HG02571 (cell line): ENCODE measurements around the gene CSPG4.
"Not testable (repeated sequence)": the region's sequence is repeated elsewhere in the genome, so short reads cannot be mapped to it uniquely, and the experiment has no call there.

Source experiments
- ATAC-seq: cut with Tn5 transposase; IDR thresholded peaks from one replicate; pipeline ENCODE4 v1.9.1; 2021; ENCODE audit warnings: mild to moderate bottlenecking, moderate library complexity; ENCODE audit not compliant: unreplicated experiment

Gene CSPG4

DNA sequence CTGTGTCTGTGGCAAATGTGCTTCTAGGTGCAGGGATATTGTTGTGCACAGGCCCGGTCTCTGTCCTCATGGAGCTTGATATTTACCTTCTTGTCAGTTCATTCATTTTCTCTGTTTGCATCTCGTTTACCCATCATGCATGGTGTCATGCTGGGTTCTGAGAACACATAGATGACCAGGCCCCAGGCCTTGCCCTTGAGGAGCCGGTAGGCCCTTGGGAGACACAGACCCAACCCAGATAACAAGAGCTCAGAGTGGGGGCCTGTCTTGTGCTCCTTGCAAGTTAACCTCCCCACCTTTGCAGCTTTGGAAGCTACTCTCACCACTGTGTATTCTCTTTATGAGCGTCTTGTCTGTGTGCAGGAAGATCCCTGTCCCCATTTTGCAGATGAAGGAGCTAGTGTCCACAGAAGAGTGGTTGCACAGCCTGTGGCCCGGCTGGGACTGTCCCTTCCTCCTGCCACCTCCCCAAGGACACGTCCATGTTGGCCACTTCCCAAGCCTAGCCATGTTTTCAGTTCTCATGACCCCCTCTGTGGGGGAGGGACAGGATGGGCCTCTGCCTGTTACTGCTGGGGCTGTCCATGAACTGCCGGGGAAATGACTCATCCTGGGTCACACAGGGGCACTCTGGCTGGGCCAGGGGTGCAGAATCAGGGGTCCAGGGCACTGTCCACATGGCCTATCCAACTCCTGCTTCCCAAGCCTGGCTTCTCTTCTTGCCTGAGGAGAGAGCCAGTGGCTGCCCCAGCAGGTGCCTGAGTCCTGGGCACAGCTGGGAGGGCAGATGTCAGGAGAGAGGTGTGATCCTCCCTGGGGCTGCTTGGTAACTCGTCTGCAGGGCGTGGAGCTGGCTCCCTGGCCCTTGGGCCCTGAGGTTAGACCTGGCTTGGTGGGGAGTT is 61.5 kb downstream of the CSPG4 start:
- ATAC-seq = no peak

DNA sequence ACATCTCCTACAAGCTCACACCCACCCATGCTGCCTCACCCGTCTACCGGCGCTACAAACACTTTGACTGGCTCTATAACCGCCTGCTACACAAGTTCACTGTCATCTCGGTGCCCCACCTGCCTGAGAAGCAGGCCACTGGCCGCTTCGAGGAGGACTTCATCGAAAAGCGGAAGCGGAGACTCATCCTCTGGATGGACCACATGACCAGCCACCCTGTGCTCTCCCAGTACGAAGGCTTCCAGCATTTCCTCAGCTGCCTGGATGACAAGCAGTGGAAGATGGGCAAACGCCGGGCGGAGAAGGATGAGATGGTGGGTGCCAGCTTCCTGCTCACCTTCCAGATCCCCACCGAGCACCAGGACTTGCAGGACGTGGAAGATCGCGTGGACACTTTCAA is 62.8 kb downstream of the CSPG4 start:
- ATAC-seq = no peak

DNA sequence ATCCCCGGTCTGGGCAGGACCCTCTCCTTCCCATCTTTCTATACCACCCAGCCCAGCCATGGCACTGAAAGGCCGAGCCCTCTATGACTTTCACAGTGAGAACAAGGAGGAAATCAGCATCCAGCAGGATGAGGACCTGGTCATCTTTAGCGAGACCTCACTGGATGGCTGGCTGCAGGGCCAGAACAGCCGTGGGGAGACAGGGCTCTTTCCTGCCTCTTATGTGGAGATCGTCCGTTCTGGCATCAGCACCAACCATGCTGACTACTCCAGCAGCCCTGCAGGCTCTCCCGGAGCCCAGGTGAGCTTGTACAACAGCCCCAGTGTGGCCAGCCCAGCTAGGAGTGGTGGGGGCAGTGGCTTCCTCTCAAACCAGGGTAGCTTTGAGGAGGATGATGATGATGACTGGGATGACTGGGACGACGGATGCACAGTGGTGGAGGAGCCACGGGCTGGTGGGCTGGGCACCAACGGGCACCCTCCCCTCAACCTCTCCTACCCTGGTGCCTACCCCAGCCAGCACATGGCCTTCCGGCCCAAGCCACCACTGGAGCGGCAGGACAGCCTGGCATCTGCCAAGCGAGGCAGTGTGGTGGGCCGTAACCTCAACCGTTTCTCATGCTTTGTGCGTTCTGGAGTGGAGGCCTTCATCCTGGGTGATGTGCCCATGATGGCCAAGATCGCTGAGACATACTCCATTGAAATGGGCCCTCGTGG is 63.4 kb downstream of the CSPG4 start:
- no peak for ATAC-seq

DNA sequence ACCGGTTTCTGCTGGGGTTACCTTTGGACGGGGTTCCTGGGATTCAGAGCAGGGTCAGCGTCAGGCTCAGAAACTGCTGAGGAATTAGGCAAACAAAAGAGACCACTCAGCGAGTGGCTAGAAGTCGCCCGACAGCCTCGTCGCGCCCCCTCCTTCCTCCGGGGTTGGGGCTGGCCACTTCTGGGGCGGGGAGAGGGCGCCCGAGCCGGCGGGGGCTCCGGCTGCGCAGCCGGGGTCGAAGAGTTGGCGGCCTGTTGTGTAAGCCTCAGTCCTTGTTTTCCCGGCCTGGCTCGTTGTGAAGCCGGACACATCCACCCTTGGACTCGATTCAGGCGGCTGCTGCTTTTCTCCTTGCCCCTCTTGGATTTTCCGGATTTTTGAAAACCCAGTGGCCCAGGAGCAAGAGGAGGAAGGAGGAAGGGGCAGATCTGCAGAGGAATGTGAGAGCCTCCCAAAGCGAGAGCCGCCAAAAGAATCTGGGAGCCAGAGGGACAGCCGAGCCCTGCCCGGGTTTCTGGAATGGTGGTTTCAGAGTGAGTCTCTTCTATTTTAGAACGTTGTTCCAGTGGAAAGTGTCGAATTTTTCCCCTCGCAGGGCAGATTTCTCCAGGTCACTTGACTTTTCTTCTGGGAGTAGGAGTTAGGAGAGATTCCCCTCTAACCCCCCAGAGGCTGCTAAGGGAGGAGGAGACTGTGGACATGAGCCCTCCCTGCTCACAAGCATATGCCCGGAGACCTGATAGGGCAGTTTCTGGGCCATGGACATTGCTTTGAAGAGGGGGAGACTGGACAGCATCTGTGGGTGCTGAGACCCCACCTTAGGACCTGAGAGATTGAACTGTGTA is 64.3 kb downstream of the CSPG4 start:
- no peak for ATAC-seq

DNA sequence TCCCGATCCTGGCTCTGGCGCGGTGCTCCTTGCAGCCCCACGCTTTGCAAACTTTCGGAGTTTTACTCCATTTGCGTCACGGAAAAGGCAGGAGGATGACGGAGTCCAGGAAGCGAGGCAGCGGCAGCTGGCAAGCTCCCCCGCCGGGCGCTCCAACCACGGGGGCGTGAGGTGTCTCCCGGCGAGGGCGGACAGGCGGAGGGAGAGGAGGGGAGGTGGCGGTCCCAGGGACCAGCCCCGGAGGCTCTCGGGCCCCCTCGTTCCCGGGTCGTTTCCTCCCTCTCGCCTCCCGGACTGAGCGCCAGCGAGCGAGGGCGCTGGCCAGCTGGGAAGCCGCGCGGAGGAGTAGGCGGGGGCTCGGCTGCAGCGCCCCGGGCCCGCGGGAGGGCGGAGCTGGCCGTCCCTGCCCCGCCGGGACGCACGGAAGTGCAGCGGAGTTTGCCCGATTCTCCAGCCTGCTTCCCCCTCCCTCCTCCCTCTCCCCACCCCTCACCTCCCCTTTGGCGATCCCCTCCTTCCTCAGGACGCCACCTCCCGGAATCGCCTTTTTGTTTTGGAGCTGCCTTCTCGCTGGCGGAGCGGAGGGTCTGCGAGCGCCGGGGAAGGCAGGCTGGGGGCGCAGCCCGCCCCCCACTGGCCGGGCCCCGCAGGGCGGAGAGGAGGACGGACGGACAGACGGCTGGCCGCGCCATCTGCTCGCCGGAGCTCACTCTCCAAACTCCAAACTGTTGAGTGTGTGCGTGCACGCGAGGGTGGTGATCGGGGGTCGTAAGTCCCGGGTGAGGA is 65.1 kb downstream of the CSPG4 start, which contains the start of gene SNX33:
TSS of gene SNX33 (plus strand) at position 543 of the 786 bp plus-strand sequence. CDS start 1,191 bp downstream, outside the sequence.
- no peak for ATAC-seq

DNA sequence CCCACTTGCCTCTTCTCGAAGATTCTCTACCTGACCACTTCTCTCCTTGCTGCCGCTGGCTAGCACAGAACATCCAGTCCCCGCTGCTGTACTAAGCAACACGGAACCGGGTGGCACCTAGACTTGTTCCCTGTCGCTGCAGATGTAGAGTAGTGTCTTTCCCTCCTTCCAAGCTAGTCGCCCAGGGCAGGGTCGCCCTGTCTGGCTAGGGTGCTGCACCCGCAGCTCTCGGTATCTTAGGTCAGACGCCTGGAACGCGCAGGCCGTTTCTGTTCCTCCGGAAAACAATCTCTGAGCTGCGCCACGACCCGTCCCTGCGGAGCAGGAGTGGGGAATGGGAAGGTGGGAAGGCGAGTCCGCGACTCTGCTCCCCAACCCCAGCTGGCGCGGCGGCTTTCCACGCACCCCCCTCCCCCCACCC is 65.7 kb downstream of the CSPG4 start:
- no peak for ATAC-seq

DNA sequence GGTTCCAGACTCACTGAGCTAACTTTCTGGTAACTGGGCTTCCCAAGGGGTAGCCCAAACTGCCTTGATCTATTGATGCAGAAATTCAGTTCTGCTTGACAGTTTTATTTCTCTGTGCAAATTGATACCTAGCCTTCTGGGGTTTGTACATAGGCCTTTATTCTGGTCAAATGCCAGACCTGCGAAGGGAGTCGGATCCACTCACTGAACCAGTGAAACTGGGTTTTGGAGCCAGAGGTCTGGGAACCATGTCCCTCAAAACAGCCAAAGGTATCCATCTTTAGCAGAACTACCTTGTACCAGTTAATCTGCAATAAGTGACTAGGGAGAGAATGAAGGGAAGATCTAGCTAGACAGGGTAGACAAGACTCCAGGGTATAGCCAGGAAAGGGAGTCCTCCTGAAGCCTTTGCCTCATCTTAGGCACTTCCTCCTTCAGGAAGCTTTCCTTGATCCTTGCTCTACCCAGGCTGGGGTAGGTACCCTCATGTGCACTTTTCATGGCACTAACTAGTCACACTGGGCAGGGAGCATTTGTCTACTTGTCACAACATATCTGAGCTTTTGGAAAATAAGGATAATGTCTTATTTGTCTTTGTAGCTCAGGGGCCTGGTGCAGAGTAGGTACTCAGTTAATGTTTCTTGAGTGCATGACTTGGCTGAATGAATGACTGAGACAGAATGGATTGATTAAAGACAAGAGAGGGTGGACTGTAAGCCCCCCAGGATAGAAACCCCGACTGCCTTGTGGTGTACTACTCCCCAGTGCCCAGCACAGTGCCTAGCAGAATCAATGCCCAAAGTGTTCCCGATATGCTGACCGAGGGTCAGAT is 66.3 kb downstream of the CSPG4 start:
- ATAC-seq = no peak

DNA sequence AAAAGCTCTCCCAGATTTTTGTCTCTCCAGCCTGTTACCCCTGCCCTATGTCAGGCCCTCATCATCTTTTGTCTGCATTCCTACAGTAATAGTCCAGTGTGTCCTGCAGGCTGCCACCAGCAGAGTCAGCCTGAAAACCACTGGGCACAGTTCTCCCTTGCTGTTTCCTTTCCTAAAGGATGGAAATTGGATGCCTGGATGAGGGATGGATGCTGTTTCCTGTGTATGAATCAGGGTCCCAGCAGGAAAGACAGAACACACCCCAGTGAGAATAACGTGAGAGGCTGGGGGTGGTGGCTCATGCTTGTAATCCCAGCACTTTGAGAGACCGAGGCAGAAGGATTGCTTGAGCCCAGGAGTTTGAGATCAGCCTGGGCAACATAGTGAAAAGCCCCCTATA is 68.3 kb downstream of the CSPG4 start:
- no peak for ATAC-seq

DNA sequence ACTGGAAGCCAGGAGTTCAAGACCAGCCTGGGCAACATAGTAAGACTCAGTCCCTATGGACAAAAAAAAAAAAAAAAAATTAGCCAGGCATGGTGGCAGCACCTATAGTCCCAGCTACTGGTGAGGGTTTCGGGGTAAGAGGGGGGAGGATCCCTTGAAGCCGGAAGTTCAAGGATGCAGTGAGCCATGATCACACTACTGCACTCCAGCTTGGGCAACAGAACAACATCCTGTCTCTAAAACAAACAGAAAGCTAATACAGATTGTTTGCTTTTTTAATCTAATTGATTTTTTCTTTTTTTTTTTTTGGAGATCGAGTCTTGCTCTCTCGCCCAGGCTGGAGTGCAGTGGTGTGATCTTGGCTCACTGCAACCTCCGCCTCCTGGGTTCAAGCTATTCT is 71.0 kb downstream of the CSPG4 start:
- no peak for ATAC-seq

DNA sequence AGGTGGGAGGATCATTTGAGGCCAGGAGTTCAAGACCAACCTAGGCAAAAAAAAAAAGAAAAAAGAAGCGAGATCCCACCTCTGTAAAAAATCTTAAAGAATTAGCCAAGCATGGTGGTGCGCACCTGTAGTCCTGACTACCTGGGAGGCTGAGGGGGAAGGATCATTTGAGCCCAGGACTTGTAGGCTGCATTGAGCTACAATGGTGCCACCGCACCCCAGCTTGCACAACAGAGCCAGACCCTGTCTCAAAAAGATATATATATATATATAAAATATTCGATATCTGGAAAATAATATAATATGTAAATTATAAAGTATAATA is 71.5 kb downstream of the CSPG4 start:
- no peak for ATAC-seq

DNA sequence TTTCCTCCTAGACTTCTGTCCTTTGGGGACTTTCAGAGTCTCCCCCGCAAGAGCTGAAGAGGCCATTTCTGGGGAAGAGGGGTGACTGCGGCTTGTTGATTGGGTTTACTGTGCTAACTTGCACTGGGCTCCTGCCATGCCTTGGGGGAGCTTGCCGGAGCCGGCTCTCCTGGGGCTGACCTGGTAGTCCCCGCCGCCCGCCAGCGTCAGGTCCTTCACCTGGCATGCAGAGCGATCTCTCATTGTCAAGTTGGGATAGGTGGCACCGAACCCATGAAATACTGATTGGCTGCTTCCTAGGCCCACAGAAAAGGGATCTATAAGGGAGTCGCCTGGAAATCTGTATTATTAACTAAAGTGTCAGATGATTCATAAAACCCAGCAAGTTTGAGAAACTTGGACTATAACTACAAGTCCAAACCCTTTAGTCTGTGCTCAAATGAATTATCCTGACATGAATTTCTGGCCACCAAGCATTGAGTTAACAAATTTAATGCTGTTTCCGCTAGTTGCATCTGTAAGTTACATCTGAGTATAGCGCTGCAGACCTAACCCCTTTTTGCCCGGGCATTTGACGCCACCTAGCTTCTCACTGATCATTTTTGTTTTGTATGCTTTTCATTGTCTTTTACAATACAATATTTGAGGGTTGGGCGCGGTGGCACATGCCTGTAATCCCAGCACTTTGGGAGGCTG is 72.0 kb downstream of the CSPG4 start:
- ATAC-seq = peak; percentile 31

DNA sequence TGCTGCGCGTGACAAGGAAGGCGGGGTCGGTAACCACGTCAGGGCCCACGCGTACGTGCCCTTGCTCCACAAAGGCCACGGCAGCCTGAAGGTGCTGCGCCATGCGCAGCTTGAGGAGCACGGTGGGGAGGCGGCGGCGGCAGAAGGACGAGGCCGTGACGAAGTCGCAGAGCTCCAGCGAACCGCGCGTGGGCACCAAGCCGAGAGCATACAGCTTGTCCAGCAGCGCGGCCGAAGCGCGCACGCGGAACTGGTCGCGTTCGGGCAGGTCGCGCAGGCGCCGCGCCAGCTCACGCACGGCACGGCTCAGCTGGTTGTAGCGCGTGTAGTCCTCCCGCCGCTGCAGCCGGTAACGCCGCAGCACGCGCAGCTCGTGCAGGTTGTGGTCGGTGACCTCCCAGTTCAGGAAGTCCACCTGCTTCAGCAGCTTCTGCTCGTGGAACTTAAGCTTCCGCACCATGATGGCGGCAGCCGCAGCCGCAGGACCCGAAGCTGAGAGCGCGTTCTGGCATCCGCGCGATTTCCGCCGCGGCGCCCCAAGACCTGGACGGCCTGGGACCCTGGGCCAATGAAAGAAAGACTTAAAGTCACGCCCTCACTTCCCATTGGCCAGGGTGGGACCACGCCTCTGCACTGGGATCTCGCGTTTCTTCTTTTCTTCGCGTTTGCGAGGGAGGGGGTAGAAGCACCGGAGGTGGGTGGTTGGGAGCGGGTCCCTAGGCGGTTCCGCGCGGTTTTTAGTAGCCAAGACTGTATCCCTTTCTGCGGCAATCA is 72.8 kb downstream of the CSPG4 start, which contains the start of gene IMP3:
TSS of gene IMP3 (minus strand) at position 516 of the 774 bp plus-strand sequence. CDS start at position 460, 56 bp downstream.
- ATAC-seq = peak; percentile 91

DNA sequence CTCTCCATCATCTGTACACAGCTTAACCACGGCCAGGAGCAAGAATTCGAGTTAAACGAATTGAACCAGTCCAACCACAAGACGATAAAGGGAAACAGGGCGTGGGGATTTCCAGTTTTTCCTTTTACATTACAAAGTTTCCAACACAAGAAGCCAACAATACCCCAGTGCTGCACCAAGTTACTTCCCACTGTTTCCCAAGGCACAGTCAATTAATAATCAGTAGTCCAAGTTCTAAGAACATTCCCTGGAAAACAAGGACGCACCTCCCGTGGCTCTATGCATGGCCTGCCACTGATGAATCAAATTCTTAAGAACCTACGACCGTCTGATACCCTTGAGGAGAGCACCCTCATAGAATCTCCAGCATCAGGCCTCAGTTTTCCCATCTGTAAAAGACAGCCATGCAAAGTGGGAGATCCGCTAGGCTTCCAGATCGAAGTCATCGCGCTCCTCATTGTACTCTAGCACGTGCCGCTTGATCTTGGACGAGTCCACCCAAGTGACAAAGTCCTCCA is 73.4 kb downstream of the CSPG4 start:
- no peak for ATAC-seq

DNA sequence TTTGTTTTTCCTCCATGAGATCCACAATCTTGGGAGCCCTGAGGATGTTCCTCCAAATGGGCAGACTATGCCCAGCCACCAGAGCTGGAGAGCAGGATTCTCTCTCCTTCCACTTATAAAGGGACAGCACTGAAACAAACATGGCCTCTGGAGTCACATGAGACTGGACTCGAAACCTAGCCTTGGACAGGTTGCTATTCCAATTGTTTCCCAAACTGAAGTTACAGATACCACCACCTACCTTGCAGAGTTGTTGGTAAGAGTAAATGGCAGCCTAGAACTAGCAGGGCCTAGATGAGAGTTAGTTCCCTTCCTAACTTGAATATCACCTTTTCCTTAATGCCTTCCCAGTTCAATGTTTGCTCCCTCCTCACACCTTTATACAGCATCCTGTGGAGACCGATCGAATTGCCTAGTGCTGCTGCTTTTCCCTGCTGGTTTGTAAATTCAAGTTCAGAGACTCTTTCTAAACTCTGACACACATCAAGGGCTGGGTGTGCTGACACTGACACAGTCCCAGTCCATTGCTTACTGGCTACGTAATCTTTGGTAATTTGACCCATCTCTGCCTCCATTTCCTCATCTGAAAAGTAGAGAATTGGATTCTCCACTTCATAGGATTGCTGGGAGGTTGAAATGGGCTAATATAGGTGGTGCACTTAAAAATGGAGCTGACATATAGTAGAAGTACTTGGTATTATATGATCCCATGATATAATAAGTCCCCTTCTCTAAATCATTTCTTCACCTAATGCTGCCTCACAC is 75.2 kb downstream of the CSPG4 start:
- ATAC-seq = no peak

DNA sequence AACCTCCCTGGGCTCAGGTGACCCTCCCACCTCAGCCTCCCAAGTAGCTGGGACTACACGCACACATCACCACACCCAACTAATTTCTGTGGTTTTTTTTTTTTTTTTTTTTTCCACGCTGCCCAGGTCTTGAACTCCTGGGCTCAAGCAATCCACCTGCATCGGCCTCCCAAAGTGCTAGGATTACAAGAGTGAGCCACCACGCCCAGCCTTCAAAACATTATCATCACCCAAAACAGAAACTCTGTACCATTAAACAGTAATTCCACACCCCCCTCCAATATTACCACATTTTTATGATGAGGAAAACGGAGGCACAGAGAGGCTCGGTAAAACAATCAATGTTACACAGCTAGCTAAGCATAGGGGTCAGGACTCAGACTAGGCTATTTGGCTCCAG is 76.6 kb downstream of the CSPG4 start:
- no peak for ATAC-seq

DNA sequence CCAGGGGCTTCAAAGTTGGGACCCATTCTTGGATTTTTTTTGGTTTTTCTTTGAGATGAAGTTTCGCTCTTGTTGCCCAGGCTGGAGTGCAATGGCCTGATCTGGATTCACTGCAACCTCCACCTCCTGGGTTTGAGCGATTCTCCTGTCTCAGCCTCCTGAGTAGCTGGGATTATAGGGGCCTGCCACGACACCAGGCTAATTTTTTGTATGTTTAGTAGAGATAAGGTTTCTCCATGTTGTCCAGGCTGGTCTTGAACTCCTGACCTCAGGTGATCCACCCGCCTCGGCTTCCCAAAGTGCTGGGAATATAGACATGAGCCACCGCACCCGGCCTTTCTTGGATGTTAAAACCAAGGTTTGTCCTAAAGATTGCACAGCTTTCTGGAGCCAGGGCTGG is 78.7 kb downstream of the CSPG4 start:
- ATAC-seq = not testable (repeated sequence)

DNA sequence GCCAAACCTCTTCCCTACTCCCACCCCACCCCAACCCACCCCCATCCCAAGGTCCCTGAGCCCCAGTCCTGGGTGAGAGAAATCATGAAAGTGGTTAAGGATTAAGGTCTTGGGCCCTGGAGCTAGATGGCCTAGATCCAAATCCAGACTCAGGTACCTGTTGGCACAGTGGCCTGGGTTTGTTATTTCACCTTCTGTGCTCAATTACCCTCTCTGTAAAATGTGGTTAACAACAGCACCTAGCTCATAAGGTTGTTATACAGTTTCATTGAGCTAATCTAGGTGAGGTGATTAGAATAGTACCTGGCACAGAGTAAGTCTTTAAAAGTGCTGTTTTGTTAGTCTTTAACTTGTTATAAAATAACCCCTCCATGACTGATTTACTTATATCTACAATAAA is 80.7 kb downstream of the CSPG4 start:
- no peak for ATAC-seq
